Measurements from ENCODE around the gene KIRREL2. TPM values are rescaled to one million over a fixed set of nuclear protein-coding genes. Genes with fewer than 3 reads are reported as not detected.

KIRREL2 gene
- total RNA-seq, 1 donor from 2014 or later, result not detected

DNA sequence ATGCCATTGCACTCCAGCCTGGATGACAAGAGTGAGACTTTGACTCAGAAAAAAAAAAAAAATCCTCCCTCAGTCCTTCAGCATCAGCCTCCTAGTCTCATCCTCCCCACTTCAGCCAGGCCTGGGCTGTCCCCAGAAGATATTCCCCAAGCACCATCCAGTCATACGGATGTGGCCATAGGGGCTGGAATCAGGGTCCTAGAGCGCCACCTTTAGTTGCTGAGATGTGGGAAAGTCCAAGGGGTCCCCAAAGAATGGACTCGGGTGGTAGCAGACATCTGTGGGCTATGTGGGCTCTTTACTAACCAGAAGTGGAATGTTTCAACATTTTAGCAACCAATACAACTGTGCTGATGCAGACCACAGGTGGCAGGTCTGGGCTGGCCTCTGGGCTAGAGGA lies 54.5 kb downstream of the KIRREL2 start:
- TF ChIP-seq, protein P1, sequence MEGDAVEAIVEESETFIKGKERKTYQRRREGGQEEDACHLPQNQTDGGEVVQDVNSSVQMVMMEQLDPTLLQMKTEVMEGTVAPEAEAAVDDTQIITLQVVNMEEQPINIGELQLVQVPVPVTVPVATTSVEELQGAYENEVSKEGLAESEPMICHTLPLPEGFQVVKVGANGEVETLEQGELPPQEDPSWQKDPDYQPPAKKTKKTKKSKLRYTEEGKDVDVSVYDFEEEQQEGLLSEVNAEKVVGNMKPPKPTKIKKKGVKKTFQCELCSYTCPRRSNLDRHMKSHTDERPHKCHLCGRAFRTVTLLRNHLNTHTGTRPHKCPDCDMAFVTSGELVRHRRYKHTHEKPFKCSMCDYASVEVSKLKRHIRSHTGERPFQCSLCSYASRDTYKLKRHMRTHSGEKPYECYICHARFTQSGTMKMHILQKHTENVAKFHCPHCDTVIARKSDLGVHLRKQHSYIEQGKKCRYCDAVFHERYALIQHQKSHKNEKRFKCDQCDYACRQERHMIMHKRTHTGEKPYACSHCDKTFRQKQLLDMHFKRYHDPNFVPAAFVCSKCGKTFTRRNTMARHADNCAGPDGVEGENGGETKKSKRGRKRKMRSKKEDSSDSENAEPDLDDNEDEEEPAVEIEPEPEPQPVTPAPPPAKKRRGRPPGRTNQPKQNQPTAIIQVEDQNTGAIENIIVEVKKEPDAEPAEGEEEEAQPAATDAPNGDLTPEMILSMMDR (IDR thresholded peaks at IDR 0.05; ENCODE audit: borderline replicate concordance), result no peak
- H3K4me3 ChIP-seq, result no peak overlapping the region
- H3K27me3 ChIP-seq (ENCODE audit: low read depth), result peaks cover 45% of the 10 kb centered on the region
- H3K27ac ChIP-seq (replicated peaks), result no peak overlapping the region
- no peaks in the 10 kb centered on the region for H3K36me3 ChIP-seq
- no peak for DNase-seq
- intact Hi-C loops (cut with micrococcal nuclease), result no loop called here
- H3K4me1 ChIP-seq, result no peaks in the 10 kb centered on the region
- H3K9me3 ChIP-seq (replicated peaks), result no peaks in the 10 kb centered on the region

DNA sequence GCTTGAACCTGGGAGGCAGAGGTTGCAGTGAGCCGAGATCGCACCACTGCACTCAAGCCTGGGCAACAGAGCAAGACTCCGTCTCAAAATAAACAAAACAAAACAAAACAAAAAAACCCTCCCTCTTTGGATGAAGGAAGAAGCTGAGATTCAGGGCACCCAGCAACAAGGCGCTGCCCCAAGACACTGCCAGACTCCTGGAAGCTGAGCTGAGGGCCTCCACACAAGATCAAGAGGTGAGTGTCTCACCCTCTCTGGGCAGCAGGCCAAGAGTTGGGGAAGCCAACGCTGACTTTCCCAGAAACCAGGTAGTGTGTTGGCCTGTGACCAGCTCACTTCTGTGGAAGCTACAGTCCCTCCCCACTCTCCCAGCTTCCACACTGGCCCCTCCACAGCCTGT lies 55.1 kb downstream of the KIRREL2 start:
- no peaks in the 10 kb centered on the region for H3K9me3 ChIP-seq (replicated peaks)
- no peak for DNase-seq
- H3K36me3 ChIP-seq, result no peaks in the 10 kb centered on the region
- peaks cover 51% of the 10 kb centered on the region for H3K27me3 ChIP-seq (ENCODE audit: low read depth)
- intact Hi-C loops (cut with micrococcal nuclease), result no loop called here
- TF ChIP-seq, protein P1 (IDR thresholded peaks at IDR 0.05; ENCODE audit: borderline replicate concordance), result no peak
- H3K4me3 ChIP-seq, result no peak overlapping the region
- no peak overlapping the region for H3K27ac ChIP-seq (replicated peaks)
- H3K4me1 ChIP-seq, result no peaks in the 10 kb centered on the region

DNA sequence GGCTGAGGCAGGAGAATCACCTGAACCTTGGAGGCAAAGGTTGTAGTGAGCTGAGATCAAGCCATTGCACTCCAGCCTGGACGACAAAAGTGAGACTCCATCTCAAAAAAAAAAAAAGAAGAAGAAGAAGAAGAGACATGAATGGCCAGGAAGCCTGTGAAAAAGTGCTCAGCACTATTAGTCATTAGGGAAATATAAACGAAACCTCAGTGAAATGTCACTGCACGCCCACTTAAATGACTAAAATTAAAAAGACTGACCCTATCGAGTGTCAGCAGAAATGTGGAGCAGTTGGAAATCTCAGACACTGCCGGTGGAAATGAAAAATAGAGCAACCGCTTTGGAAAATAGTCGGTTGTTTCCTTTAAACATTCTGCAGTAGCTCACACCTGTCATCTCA lies 56.9 kb downstream of the KIRREL2 start:
- H3K27me3 ChIP-seq (ENCODE audit: low read depth), result peaks cover 51% of the 10 kb centered on the region
- no peaks in the 10 kb centered on the region for H3K36me3 ChIP-seq
- no peak overlapping the region for H3K27ac ChIP-seq (replicated peaks)
- H3K9me3 ChIP-seq (replicated peaks), result no peaks in the 10 kb centered on the region
- no peak for DNase-seq
- TF ChIP-seq, protein P1 (IDR thresholded peaks at IDR 0.05; ENCODE audit: borderline replicate concordance), result no peak
- no peaks in the 10 kb centered on the region for H3K4me1 ChIP-seq
- intact Hi-C loops (cut with micrococcal nuclease), result no loop called here
- no peak overlapping the region for H3K4me3 ChIP-seq

DNA sequence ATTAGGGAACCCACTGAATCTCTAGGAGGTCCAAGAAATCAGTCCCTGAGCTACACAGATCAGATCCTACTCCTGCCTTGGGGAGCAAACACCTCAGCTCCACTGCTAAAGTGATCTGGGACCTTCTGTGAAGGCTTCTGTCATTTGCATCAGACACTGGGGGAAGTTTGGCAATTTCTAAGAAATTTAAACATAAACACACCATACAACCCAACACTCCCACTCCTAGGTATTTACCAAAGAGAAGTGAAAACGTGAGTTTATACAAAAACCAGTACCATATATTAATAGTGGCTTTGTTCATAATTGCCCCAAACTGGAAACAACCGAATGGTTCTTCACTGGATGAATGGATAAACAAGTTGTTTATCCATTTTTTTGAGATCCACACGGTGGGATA lies 58.7 kb downstream of the KIRREL2 start:
- no peaks in the 10 kb centered on the region for H3K36me3 ChIP-seq
- H3K9me3 ChIP-seq (replicated peaks), result no peaks in the 10 kb centered on the region
- intact Hi-C loops (cut with micrococcal nuclease), result no loop called here
- no peak overlapping the region for H3K4me3 ChIP-seq
- TF ChIP-seq, protein P1 (IDR thresholded peaks at IDR 0.05; ENCODE audit: borderline replicate concordance), result no peak
- no peak overlapping the region for H3K27ac ChIP-seq (replicated peaks)
- no peak for DNase-seq
- H3K4me1 ChIP-seq, result no peaks in the 10 kb centered on the region
- peaks cover 49% of the 10 kb centered on the region for H3K27me3 ChIP-seq (ENCODE audit: low read depth)

Other genes with a start within 250 kb of the KIRREL2 start
- 3.7 TPM for gene HAUS5, start 244.2 kb upstream of the KIRREL2 start, total RNA-seq
- gene RBM42, start 227.9 kb upstream of the KIRREL2 start, total RNA-seq, result 52.7 TPM
- 0.33 TPM for gene ETV2, start 215.2 kb upstream of the KIRREL2 start, total RNA-seq
- gene COX6B1, start 208.6 kb upstream of the KIRREL2 start, total RNA-seq, result 1,365 TPM
- gene UPK1A, start 190.4 kb upstream of the KIRREL2 start, total RNA-seq, result not detected
- gene ZBTB32, start 152.4 kb upstream of the KIRREL2 start, total RNA-seq, result not detected
- gene KMT2B, start 138.9 kb upstream of the KIRREL2 start, total RNA-seq, result 12.8 TPM
- 4.9 TPM for gene IGFLR1, start 114.5 kb upstream of the KIRREL2 start, total RNA-seq
- 24.9 TPM for gene U2AF1L4, start 111.5 kb upstream of the KIRREL2 start, total RNA-seq
- gene PSENEN, start 111.3 kb upstream of the KIRREL2 start, total RNA-seq, result 43.1 TPM
- gene LIN37, start 108.3 kb upstream of the KIRREL2 start, total RNA-seq, result 6.2 TPM
- gene HSPB6, start 99.9 kb upstream of the KIRREL2 start, total RNA-seq, result 899 TPM
- 4.8 TPM for gene PROSER3, start 98.7 kb upstream of the KIRREL2 start, total RNA-seq
- gene ARHGAP33, start 81.3 kb upstream of the KIRREL2 start, total RNA-seq, result 3.8 TPM
- not detected for gene PRODH2, start 44.1 kb upstream of the KIRREL2 start, total RNA-seq
- not detected for gene NPHS1, start 4.4 kb upstream of the KIRREL2 start, total RNA-seq
- gene APLP1, start 11.7 kb downstream of the KIRREL2 start, total RNA-seq, result 23.9 TPM
- 2.3 TPM for gene NFKBID, start 43.6 kb downstream of the KIRREL2 start, total RNA-seq
- gene HCST, start 45.6 kb downstream of the KIRREL2 start, total RNA-seq, result 2.3 TPM
- gene TYROBP, start 51.4 kb downstream of the KIRREL2 start, total RNA-seq, result 26.2 TPM
- gene LRFN3, start 79.5 kb downstream of the KIRREL2 start, total RNA-seq, result 7.1 TPM
- 10.3 TPM for gene SDHAF1, start 138.3 kb downstream of the KIRREL2 start, total RNA-seq
- 0.58 TPM for gene SYNE4, start 151.9 kb downstream of the KIRREL2 start, total RNA-seq
- gene ALKBH6, start 157.3 kb downstream of the KIRREL2 start, total RNA-seq, result 11.8 TPM
- 5.4 TPM for gene CLIP3, start 176.0 kb downstream of the KIRREL2 start, total RNA-seq
- 4.2 TPM for gene THAP8, start 197.4 kb downstream of the KIRREL2 start, total RNA-seq
- gene WDR62, start 198.0 kb downstream of the KIRREL2 start, total RNA-seq, result 17.7 TPM

Data from left ventricle myocardium inferior (tissue), 1 donor.